Measurements from ENCODE around the gene ACTG1. TPM values are rescaled to one million over a fixed set of nuclear protein-coding genes. Genes with fewer than 3 reads are reported as not detected.

The ACTG1 gene
- total RNA-seq, 3 donors from 2014 or later, result 2,222 to 2,764 (median 2,750) TPM

DNA sequence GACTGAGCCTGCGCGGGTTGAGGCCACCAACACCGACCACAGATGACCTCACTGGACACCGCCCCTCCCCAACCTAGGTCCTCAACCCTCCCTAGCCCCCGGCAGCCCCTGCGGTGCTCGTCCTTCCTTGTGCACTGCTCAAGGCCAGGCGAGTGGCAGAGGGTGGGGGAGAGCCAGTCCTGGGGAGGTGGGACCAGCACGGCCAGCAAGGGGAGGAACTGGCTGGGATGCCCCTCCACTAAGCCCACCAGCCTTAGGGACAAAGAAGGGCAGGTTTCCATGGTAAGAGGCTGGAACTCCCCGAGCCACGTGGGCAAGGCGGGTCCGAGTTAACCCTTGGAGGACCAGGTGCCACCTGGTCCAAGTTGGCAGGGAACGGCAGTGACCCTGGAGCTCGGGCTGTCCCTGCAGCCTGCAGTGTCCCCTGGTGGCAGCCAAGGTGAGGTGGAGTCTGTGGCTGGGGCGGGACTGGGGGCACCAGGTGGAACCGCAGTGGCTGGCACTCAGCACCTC is 24.8 kb upstream of the ACTG1 start:
- peaks cover 0 to 11% of the 10 kb centered on the region in 2 donors for H3K27me3 ChIP-seq
- no peaks in the 10 kb centered on the region for H3K9me3 ChIP-seq
- no peaks in the 10 kb centered on the region for H3K36me3 ChIP-seq
- no peak overlapping the region for H3K4me3 ChIP-seq
- intact Hi-C loops (cut with DNase I; ENCODE audit: low total_unique reads), result no loop called here
- no peak for DNase-seq (ENCODE audit: low spot score in 2 of 2)
- H3K4me1 ChIP-seq, result no peaks in the 10 kb centered on the region
- TF ChIP-seq POLR2AphosphoS5 (IDR thresholded peaks at IDR 0.05) (no peak), POLR2A (IDR thresholded peaks at IDR 0.05) (no peak)
- TF ChIP-seq, protein P1, sequence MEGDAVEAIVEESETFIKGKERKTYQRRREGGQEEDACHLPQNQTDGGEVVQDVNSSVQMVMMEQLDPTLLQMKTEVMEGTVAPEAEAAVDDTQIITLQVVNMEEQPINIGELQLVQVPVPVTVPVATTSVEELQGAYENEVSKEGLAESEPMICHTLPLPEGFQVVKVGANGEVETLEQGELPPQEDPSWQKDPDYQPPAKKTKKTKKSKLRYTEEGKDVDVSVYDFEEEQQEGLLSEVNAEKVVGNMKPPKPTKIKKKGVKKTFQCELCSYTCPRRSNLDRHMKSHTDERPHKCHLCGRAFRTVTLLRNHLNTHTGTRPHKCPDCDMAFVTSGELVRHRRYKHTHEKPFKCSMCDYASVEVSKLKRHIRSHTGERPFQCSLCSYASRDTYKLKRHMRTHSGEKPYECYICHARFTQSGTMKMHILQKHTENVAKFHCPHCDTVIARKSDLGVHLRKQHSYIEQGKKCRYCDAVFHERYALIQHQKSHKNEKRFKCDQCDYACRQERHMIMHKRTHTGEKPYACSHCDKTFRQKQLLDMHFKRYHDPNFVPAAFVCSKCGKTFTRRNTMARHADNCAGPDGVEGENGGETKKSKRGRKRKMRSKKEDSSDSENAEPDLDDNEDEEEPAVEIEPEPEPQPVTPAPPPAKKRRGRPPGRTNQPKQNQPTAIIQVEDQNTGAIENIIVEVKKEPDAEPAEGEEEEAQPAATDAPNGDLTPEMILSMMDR (IDR thresholded peaks at IDR 0.05), result peak in 2 of 3 donors; percentile 63 to 74
- no peak overlapping the region for H3K27ac ChIP-seq

DNA sequence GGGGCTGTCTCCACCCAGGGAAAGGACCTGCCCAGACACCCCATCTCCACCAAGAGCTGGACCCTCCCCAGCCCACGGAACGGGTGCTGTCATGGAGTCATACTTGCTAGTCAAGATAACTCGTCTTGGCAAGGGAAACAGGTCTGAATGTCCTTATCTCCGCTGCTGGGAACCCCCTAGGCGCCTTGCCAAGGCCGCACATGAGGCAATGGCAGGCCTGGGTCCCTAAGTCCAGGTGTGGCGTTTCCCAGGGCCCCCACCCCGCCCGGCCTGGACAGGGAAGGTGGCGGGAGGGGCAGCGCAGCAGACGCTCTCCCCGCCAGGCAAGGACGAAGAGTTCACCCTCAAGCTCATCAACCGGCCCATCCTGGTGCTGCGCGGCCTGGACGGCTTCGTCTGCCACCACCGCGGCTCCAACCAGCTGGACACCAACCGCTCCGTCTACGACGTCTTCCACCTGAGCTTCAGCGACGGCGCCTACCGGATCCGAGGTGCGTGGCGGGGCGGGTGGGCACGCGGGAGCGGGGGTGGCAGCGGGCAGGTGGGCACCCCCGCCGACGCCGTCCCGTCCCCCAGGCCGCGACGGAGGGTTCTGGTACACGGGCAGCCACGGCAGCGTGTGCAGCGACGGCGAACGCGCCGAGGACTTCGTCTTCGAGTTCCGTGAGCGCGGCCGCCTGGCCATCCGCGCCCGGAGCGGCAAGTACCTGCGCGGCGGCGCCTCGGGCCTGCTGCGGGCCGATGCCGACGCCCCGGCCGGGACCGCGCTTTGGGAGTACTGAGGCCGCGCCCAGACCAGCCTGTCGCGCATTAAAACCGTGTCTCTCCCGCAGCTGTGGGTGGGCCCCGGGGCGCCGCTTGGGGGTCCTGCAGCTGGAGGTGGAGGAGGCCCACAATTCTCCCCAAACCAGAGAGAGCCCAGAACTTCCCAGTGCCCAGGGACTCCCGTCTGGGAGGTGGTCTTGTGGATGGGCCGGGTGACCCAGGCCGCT is 24.0 kb upstream of the ACTG1 start:
- TF ChIP-seq POLR2AphosphoS5 (IDR thresholded peaks at IDR 0.05), result no peak
- TF ChIP-seq, protein P1 (IDR thresholded peaks at IDR 0.05), result no peak
- TF ChIP-seq POLR2A (IDR thresholded peaks at IDR 0.05), result no peak
- peaks cover 0 to 11% of the 10 kb centered on the region in 2 donors for H3K27me3 ChIP-seq
- H3K36me3 ChIP-seq, result no peaks in the 10 kb centered on the region
- H3K4me3 ChIP-seq, result no peak overlapping the region
- H3K27ac ChIP-seq, result no peak overlapping the region
- DNase-seq (ENCODE audit: low spot score in 2 of 2), result no peak
- no peaks in the 10 kb centered on the region for H3K4me1 ChIP-seq
- intact Hi-C loops (cut with DNase I; ENCODE audit: low total_unique reads), result no loop called here
- H3K9me3 ChIP-seq, result no peaks in the 10 kb centered on the region

DNA sequence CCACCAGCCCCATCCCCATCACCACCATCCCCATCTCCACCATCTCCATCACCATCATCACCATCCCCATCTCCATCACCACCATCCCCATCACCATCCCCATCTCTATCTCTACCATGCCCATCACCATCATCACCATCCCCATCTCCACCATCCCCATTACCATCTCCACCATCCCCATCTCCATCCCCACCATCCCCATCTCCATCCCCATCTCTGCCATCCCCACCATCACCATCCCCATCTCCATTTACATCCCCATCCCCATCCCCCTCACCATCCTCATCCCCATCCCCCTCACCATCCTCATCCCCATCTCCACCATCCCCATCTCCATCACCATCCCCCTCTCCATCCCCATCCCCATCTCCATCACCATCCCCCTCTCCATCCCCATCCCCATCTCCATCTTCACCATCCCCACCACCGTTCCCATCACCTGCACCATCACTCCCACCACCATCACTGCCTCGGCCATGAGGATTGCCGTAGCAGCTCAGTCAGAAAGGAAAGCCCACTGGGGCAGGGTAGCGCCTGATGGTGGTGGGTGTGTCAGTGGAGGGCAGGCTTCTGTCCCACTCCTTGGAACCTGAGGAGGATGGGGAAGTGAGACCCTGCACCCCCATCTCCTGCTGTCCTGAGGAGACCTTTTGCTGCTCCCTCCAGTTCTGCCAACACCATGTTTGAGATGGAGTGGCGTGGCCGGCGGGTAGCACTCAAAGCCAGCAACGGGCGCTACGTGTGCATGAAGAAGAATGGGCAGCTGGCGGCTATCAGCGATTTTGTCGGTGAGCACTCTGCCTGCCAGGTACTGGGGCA is 23.1 kb upstream of the ACTG1 start:
- Histone ChIP-seq H3K4me1 (no peaks in the 10 kb centered on the region), H3K9me3 (no peaks in the 10 kb centered on the region), H3K36me3 (no peaks in the 10 kb centered on the region), H3K27me3 (peaks cover 0 to 11% of the 10 kb centered on the region in 2 donors), H3K4me3 (no peak overlapping the region), H3K27ac (no peak overlapping the region)
- TF ChIP-seq POLR2AphosphoS5 (IDR thresholded peaks at IDR 0.05) (no peak), POLR2A (IDR thresholded peaks at IDR 0.05) (no peak)
- TF ChIP-seq, protein P1 (IDR thresholded peaks at IDR 0.05), result no peak
- intact Hi-C loops (cut with DNase I; ENCODE audit: low total_unique reads), result no loop called here
- no peak for DNase-seq (ENCODE audit: low spot score in 2 of 2)

GRCh38 chr17:81535007-81535328 is 22.4 kb upstream of the ACTG1 start:
- TF ChIP-seq, protein P1 (IDR thresholded peaks at IDR 0.05), result no peak
- no peak for TF ChIP-seq POLR2AphosphoS5 (IDR thresholded peaks at IDR 0.05)
- TF ChIP-seq POLR2A (IDR thresholded peaks at IDR 0.05), result no peak
- intact Hi-C loops (cut with DNase I; ENCODE audit: low total_unique reads), result no loop called here
- DNase-seq (ENCODE audit: low spot score in 2 of 2), result no peak

More at GRCh38 chr17:81535007-81535328, 22.4 kb upstream of the ACTG1 start:
- Histone ChIP-seq H3K4me3 (no peak overlapping the region), H3K27me3 (peaks cover 0 to 11% of the 10 kb centered on the region in 2 donors), H3K27ac (no peak overlapping the region), H3K36me3 (no peaks in the 10 kb centered on the region), H3K9me3 (no peaks in the 10 kb centered on the region), H3K4me1 (no peaks in the 10 kb centered on the region)
